GM19023 (cell line): ENCODE measurements around the gene ATF4.
A peak's percentile ranks its signal among the peaks of the same experiment; 100 is the strongest.

ENCODE experiments used
- ATAC-seq: cut with Tn5 transposase; IDR thresholded peaks from one replicate; pipeline ENCODE4 v1.9.1; 2021; ENCODE audit warnings: mild to moderate bottlenecking, moderate library complexity; ENCODE audit not compliant: unreplicated experiment

Gene ATF4

GRCh38 chr22:39528080-39528661 is 7.8 kb downstream of the ATF4 start:
- ATAC-seq = no peak

GRCh38 chr22:39528681-39529486 is 8.5 kb downstream of the ATF4 start:
- ATAC-seq = no peak

- no peak for ATAC-seq
Observed at GRCh38 chr22:39529487-39529851, 9.1 kb downstream of the ATF4 start.

- no peak for ATAC-seq
Observed at GRCh38 chr22:39530116-39530515, 9.8 kb downstream of the ATF4 start.

- ATAC-seq = no peak
Observed at GRCh38 chr22:39530692-39531331, 10.4 kb downstream of the ATF4 start.

GRCh38 chr22:39532215-39533073 is 12.1 kb downstream of the ATF4 start, which contains the start of gene RPS19BP1:
Gene RPS19BP1, minus strand, starts transcription at chr22:39532748. Its CDS starts 10 bp downstream, at chr22:39532738.
- ATAC-seq = peak; percentile 80

GRCh38 chr22:39534092-39534506 is 13.7 kb downstream of the ATF4 start:
- no peak for ATAC-seq

- ATAC-seq = no peak
Observed at GRCh38 chr22:39534591-39535356, 14.4 kb downstream of the ATF4 start.

GRCh38 chr22:39535357-39535725 is 15.0 kb downstream of the ATF4 start:
- ATAC-seq = no peak

- ATAC-seq = no peak
Observed at GRCh38 chr22:39535831-39536449, 15.6 kb downstream of the ATF4 start.

GRCh38 chr22:39536711-39537110 is 16.3 kb downstream of the ATF4 start:
- no peak for ATAC-seq

- no peak for ATAC-seq
Observed at GRCh38 chr22:39537975-39538374, 17.6 kb downstream of the ATF4 start.

- ATAC-seq = no peak
Observed at GRCh38 chr22:39543095-39543494, 22.7 kb downstream of the ATF4 start.

- no peak for ATAC-seq
Observed at GRCh38 chr22:39545386-39546365, 25.3 kb downstream of the ATF4 start.

- no peak for ATAC-seq
Observed at GRCh38 chr22:39546889-39547586, 26.7 kb downstream of the ATF4 start.

GRCh38 chr22:39547587-39547947 is 27.2 kb downstream of the ATF4 start:
- ATAC-seq = no peak

GRCh38 chr22:39553429-39553828 is 33.1 kb downstream of the ATF4 start:
- ATAC-seq = no peak

- ATAC-seq = no peak
Observed at GRCh38 chr22:39554151-39554550, 33.8 kb downstream of the ATF4 start.
